Activated CD4-positive, alpha-beta T cell treated with anti-CD3 and anti-CD28 coated beads, Interleukin-2, amount 10 ng/mL, durations not matched to agents 24 days and 14 days (primary cell): ENCODE data around the gene NMU. TPM values are rescaled to one million over a fixed set of nuclear protein-coding genes. Genes with fewer than 3 reads are reported as not detected.

Experiments used
- total RNA-seq: library from RNA; stranded (reverse); gene quantifications from 2 replicates; pipeline ENCODE4 v1.2.3, GENCODE V29; 2022

The NMU gene
- total RNA-seq, 1 donor from 2014 or later: not detected

Other genes starting within 250 kb of the NMU start
- 87.2 and 99.1 TPM in 2 replicates for gene TMEM165, start 240.3 kb downstream of the NMU start, total RNA-seq
- 9.8 and 10.8 TPM in 2 replicates for gene CLOCK, start 89.4 kb downstream of the NMU start, total RNA-seq
- not detected in 2 replicates for gene PDCL2, start 44.1 kb downstream of the NMU start, total RNA-seq
- gene EXOC1L, start 183.5 kb upstream of the NMU start, total RNA-seq: not detected in 2 replicates
- 20.8 and 21.5 TPM in 2 replicates for gene EXOC1, start 217.3 kb upstream of the NMU start, total RNA-seq